22Rv1 (cell line): Measurements from ENCODE around the gene RBM7.

Source experiments
- CTCF ChIP-seq: fragments of 450-650 bp; IDR thresholded peaks from 2 replicates; pipeline ENCODE4 v1.5.1; 2017; ENCODE audit warnings: mild to moderate bottlenecking
- ZFX ChIP-seq: fragments of 450-650 bp; IDR thresholded peaks from 2 replicates; pipeline ENCODE4 v1.6.1; 2017; ENCODE audit warnings: antibody characterized with exemption, borderline replicate concordance

GRCh38 chr11:114426280-114426679 lies 25.8 kb downstream of the RBM7 start:
- TF ChIP-seq CTCF = no peak
- TF ChIP-seq ZFX = no peak
